ENCODE measurements around the gene BID. TPM values are rescaled to one million over a fixed set of nuclear protein-coding genes. Genes with fewer than 3 reads are reported as not detected.

Gene BID
- total and polyA plus RNA-seq, 2 of the 8 experiments (the other 6 are each of a cell fraction or from before 2014, with no cell fraction given): 39.3 to 114 TPM

GRCh38 chr22:17725500-17725796 is 48.8 kb downstream of the BID start:
- no peak overlapping the region for H3K18ac ChIP-seq (ENCODE audit: extremely low read depth, low read length)
- no peaks in the 10 kb centered on the region for H3K23me2 ChIP-seq (ENCODE audit: low read depth, low read length)
- H2BK12ac ChIP-seq (ENCODE audit: low read depth, low read length): no peak overlapping the region
- no peak overlapping the region for H4K91ac ChIP-seq (replicated peaks; ENCODE audit: insufficient read length, low read length)
- FAIRE-seq: no peak
- H4K8ac ChIP-seq (ENCODE audit: extremely low read depth, insufficient read depth, low read length): no peak overlapping the region
- no peak overlapping the region for H3K4me3 ChIP-seq (ENCODE audit: extremely low read depth in 1 of 4, insufficient read depth in 2 of 4, low read depth in 3 of 4, low read length in 4 of 4)
- H2AFZ ChIP-seq (ENCODE audit: low read length): no peak overlapping the region
- no peaks in the 10 kb centered on the region for H3K4me1 ChIP-seq (replicated peaks in 1 of 4; ENCODE audit: control insufficient read depth in 3 of 4, insufficient read depth in 4 of 4, low read length in 3 of 4)
- no peak overlapping the region for H2BK120ac ChIP-seq (replicated peaks; ENCODE audit: low read depth, low read length)
- no peak overlapping the region for H4K5ac ChIP-seq (ENCODE audit: insufficient read length, low read depth, low read length)
- H2AK5ac ChIP-seq (ENCODE audit: low read depth, low read length): no peak overlapping the region
- no peak overlapping the region for H2BK15ac ChIP-seq (ENCODE audit: low read length)
- H3K36me3 ChIP-seq (ENCODE audit: control insufficient read depth in 2 of 4, insufficient read depth in 4 of 4, low read length in 3 of 4): peaks cover 0 to 16% (median 7%) of the 10 kb centered on the region in 4 experiments; a peak in 6 of 8 replicates
- no peak overlapping the region for H2BK5ac ChIP-seq (ENCODE audit: low read depth, low read length)
- no peak overlapping the region for H3K4me2 ChIP-seq (ENCODE audit: insufficient read depth in 1 of 2, low read depth in 2 of 2, low read length in 2 of 2)
- no peak overlapping the region for H2BK20ac ChIP-seq (ENCODE audit: low read length)
- H3K79me1 ChIP-seq (ENCODE audit: low read depth, low read length): no peaks in the 10 kb centered on the region; the same call in 1 of the 2 replicates
- no peaks in the 10 kb centered on the region for H3K79me2 ChIP-seq (ENCODE audit: control insufficient read depth in 1 of 2, insufficient read depth in 2 of 2, low read length in 2 of 2)
- no peak overlapping the region for H3K27ac ChIP-seq (ENCODE audit: low read depth, low read length)
- H4K20me1 ChIP-seq (replicated peaks in 1 of 2; ENCODE audit: control insufficient read depth in 1 of 2, insufficient read depth in 2 of 2, low read length in 2 of 2): no peaks in the 10 kb centered on the region
- DNase-seq (ENCODE audit: low read depth in 1 of 2, low spot score in 2 of 2): no peak
- no peak overlapping the region for H3K14ac ChIP-seq (ENCODE audit: insufficient read length)
- ChIA-PET CTCF (ENCODE audit: partially characterized antibody) (no interaction called here), POLR2A (ENCODE audit: partially characterized antibody) (no interaction called here)
- no peak overlapping the region for H3K23ac ChIP-seq (ENCODE audit: insufficient read length)
- H3K56ac ChIP-seq (replicated peaks; ENCODE audit: insufficient read length, low read depth, low read length): no peak overlapping the region
- no peak overlapping the region for H3K4ac ChIP-seq (replicated peaks; ENCODE audit: insufficient read length, low read depth, low read length)
- no peaks in the 10 kb centered on the region for H3K27me3 ChIP-seq (replicated peaks in 1 of 4; ENCODE audit: control insufficient read depth in 3 of 4, extremely low read depth in 1 of 4, insufficient read depth in 3 of 4, low read length in 3 of 4)
- H3K9ac ChIP-seq (replicated peaks in 1 of 4; ENCODE audit: extremely low read depth in 1 of 4, low read depth in 3 of 4, low read length in 3 of 4): no peak overlapping the region
- H3K9me3 ChIP-seq (ENCODE audit: insufficient read depth in 2 of 2, low read depth in 1 of 2, low read length in 1 of 2): no peaks in the 10 kb centered on the region
- TF ChIP-seq, protein P1, sequence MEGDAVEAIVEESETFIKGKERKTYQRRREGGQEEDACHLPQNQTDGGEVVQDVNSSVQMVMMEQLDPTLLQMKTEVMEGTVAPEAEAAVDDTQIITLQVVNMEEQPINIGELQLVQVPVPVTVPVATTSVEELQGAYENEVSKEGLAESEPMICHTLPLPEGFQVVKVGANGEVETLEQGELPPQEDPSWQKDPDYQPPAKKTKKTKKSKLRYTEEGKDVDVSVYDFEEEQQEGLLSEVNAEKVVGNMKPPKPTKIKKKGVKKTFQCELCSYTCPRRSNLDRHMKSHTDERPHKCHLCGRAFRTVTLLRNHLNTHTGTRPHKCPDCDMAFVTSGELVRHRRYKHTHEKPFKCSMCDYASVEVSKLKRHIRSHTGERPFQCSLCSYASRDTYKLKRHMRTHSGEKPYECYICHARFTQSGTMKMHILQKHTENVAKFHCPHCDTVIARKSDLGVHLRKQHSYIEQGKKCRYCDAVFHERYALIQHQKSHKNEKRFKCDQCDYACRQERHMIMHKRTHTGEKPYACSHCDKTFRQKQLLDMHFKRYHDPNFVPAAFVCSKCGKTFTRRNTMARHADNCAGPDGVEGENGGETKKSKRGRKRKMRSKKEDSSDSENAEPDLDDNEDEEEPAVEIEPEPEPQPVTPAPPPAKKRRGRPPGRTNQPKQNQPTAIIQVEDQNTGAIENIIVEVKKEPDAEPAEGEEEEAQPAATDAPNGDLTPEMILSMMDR (IDR thresholded peaks at IDR 0.05; ENCODE audit: control extremely low read depth in 1 of 3, insufficient read depth in 1 of 3, low read depth in 1 of 3, low read length in 3 of 3): no peak
- TF ChIP-seq NRF1 (IDR thresholded peaks at IDR 0.05; ENCODE audit: low read depth, low read length) (no peak), POLR2A (IDR thresholded peaks at IDR 0.05; ENCODE audit: control extremely low read depth in 1 of 2, low read depth in 2 of 2, low read length in 2 of 2) (no peak), BCL11A (IDR thresholded peaks at IDR 0.05; ENCODE audit: low read depth in 2 of 2, low read length in 2 of 2) (no peak), POLR2AphosphoS5 (IDR thresholded peaks at IDR 0.05; ENCODE audit: low read depth, low read length) (no peak), EGR1 (IDR thresholded peaks at IDR 0.05; ENCODE audit: borderline replicate concordance, low read depth, low read length) (no peak), EZH2 (IDR thresholded peaks at IDR 0.05; ENCODE audit: low read depth, low read length, severe bottlenecking) (no peak), CTBP2 (IDR thresholded peaks at IDR 0.05; ENCODE audit: borderline replicate concordance, insufficient read depth, insufficient read length, low read length) (no peak), HDAC2 (IDR thresholded peaks at IDR 0.05; ENCODE audit: borderline replicate concordance in 1 of 2, low read depth in 2 of 2, low read length in 2 of 2) (no peak), CBX5 (IDR thresholded peaks at IDR 0.05; ENCODE audit: low read depth, low read length) (no peak), POU5F1 (IDR thresholded peaks at IDR 0.05; ENCODE audit: low read depth, low read length) (no peak), SAP30 (IDR thresholded peaks at IDR 0.05; ENCODE audit: insufficient read depth, insufficient replicate concordance, low read length) (no peak), SP2 (IDR thresholded peaks at IDR 0.05; ENCODE audit: low read length) (no peak), CHD1 (IDR thresholded peaks at IDR 0.05; ENCODE audit: low read depth, low read length) (no peak)
